Lung (tissue), 12 donors: ENCODE results near the gene PCDHGB7. TPM values are rescaled to one million over a fixed set of nuclear protein-coding genes. Genes with fewer than 3 reads are reported as not detected.
"Not testable (repeated sequence)": the region's sequence is repeated elsewhere in the genome, so short reads cannot be mapped to it uniquely, and the experiment has no call there.

ENCODE experiments used
- ATAC-seq: fragments of 200-7000 bp; cut with Tn5 transposase; one replicate; pipeline ENCODE4 v1.9.1; 2020; ENCODE audit warnings: moderate number of reproducible peaks; ENCODE audit not compliant: insufficient read depth, low FRiP score
- DNase-seq, 3 donors: peaks; one replicate each; pipeline ENCODE4 v3.0.0-alpha.2; 2013 to 2017
- H3K27ac ChIP-seq, 2 donors: one replicate each; pipeline ENCODE4 v1.5.1; 2013; ENCODE audit warnings: mild to moderate bottlenecking in 2 of 2, moderate library complexity in 2 of 2, control low read depth in 1 of 2, inconsistent platforms in 1 of 2, low read depth in 1 of 2, low read length in 1 of 2
- H3K27me3 ChIP-seq, 3 donors: one replicate each; pipeline ENCODE4 v1.5.1; 2013; ENCODE audit warnings: low read length in 2 of 3; ENCODE audit not compliant: control insufficient read depth in 3 of 3, insufficient read depth in 3 of 3
- H3K36me3 ChIP-seq, 4 donors: one replicate each; pipeline ENCODE4 v1.5.1; 2013; ENCODE audit warnings: low read length in 4 of 4, mild to moderate bottlenecking in 1 of 4, moderate library complexity in 1 of 4; ENCODE audit not compliant: control insufficient read depth in 4 of 4, insufficient read depth in 4 of 4
- H3K4me1 ChIP-seq, 5 donors: one replicate each; pipeline ENCODE4 v1.5.1; 2013; ENCODE audit warnings: low read length in 5 of 5, mild to moderate bottlenecking in 2 of 5, moderate library complexity in 1 of 5; ENCODE audit not compliant: control insufficient read depth in 5 of 5, insufficient read depth in 5 of 5
- H3K4me3 ChIP-seq: one replicate; pipeline ENCODE4 v1.5.1; 2013; ENCODE audit warnings: mild to moderate bottlenecking, control low read depth, moderate library complexity
- H3K9ac ChIP-seq, 2 donors: one replicate each; pipeline ENCODE4 v1.5.1; 2013; ENCODE audit warnings: low read length in 2 of 2, control low read depth in 1 of 2; ENCODE audit not compliant: insufficient read depth in 1 of 2
- H3K9me3 ChIP-seq, 4 donors: one replicate each; pipeline ENCODE4 v1.5.1; 2013; ENCODE audit warnings: low read length in 3 of 4, mild to moderate bottlenecking in 1 of 4, moderate library complexity in 1 of 4; ENCODE audit not compliant: control insufficient read depth in 4 of 4, insufficient read depth in 3 of 4
- WGBS, 2 donors: extraction: QIAGEN DNeasy Blood & Tissue Kit; methylation state at CpG; one replicate each; pipeline ENCODE4 v1.1.7; 2013; 5-methylcytosine and 5-hydroxymethylcytosine counted together
- polyA plus RNA-seq, 2 donors: library from polyadenylated mRNA; stranded (reverse); fragments of 200-250 nt; gene quantifications; one replicate each; pipeline ENCODE4 v1.2.1, GENCODE V29; 2013
- total RNA-seq, 2 donors: library from RNA; depleted of rRNA in 1 of 2; stranded (reverse); fragments of >200 nt in 1 of 2; gene quantifications; one replicate each; pipeline ENCODE4 v1.2.1, GENCODE V29; 2014 to 2021
- TF ChIP-seq, protein P1 (sequence below): IDR thresholded peaks from 2 replicates; pipeline ENCODE4 v1.5.1; 2012; ENCODE audit warnings: mild to moderate bottlenecking; ENCODE audit errors: control extremely low read depth, extremely low read depth
- donor health status: control.
- donor health status: control.
- donor health status: Bipolar disorder and iron deficiency.
- donor health status: healthy.
- donor health status: DM: yes; HTN: yes; CAD: no.

PCDHGB7 gene
- total and polyA plus RNA-seq, 4 donors = 1.6 to 18.1 (median 10.6) TPM

DNA sequence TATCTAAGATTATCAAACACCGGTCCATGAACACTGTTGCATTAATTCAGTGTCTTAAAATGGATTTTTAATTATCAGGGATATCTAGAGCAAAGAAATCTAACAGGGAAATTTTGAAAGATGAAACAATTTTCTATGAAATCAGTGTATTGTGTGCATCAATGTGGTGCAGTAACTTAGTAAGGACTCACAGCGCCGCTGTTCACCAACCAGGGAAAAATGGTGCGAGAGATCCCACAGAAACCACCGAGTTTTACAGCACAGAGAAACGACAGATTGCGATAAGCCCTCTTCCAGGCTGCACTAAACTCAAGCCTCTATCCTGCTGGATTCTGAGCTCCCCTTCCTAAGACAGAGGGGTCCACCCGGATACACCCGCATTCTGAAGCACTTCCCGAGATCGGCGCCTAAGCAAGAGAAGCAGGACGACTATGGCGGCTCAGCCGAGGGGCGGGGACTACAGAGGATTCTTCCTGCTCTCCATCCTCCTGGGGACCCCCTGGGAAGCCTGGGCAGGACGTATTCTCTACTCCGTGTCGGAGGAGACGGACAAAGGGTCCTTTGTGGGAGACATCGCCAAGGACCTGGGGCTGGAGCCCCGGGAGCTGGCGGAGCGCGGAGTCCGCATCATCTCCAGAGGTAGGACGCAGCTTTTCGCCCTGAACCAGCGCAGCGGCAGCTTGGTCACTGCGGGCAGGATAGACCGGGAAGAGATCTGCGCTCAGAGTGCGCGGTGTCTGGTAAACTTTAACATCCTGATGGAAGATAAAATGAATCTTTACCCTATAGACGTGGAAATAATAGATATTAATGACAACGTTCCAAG, 34.8 kb upstream of the PCDHGB7 start, which contains the start of gene PCDHGA7:
Gene PCDHGA7 (plus strand): TSS at position 274 of the 826 bp plus-strand sequence. CDS start 158 bp downstream, at position 432.
- Histone ChIP-seq H3K4me1 (no peaks in the 10 kb centered on the region), H3K27ac (no peak within 1 kb of the TSS), H3K27me3 (peaks cover 0 to 5% (median 0%) of the 10 kb centered on the region in 3 donors), H3K9ac (no peak within 1 kb of the TSS), H3K9me3 (peaks cover 8 to 40% (median 23%) of the 10 kb centered on the region in 4 donors), H3K36me3 (no peaks in the 10 kb centered on the region), H3K4me3 (no peak within 1 kb of the TSS)
- 14 to 15% methylated on average over 37 of the region's 37 CpGs for WGBS, 2 donors
- TF ChIP-seq, protein P1, sequence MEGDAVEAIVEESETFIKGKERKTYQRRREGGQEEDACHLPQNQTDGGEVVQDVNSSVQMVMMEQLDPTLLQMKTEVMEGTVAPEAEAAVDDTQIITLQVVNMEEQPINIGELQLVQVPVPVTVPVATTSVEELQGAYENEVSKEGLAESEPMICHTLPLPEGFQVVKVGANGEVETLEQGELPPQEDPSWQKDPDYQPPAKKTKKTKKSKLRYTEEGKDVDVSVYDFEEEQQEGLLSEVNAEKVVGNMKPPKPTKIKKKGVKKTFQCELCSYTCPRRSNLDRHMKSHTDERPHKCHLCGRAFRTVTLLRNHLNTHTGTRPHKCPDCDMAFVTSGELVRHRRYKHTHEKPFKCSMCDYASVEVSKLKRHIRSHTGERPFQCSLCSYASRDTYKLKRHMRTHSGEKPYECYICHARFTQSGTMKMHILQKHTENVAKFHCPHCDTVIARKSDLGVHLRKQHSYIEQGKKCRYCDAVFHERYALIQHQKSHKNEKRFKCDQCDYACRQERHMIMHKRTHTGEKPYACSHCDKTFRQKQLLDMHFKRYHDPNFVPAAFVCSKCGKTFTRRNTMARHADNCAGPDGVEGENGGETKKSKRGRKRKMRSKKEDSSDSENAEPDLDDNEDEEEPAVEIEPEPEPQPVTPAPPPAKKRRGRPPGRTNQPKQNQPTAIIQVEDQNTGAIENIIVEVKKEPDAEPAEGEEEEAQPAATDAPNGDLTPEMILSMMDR = no peak
- ATAC-seq = no peak
- peak in 1 of 3 donors; percentile 6 for DNase-seq

DNA sequence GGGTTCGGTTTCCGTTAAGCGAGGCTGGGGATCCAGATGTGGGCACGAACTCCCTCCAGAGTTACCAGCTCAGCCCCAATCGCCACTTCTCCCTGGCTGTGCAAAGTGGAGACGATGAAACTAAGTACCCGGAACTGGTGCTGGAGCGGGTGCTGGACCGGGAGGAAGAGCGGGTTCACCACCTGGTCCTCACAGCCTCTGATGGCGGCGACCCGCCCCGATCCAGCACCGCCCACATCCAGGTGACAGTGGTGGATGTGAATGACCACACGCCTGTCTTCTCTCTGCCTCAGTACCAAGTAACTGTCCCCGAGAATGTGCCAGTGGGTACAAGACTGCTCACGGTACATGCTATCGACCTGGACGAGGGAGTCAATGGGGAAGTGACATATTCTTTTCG, 34.1 kb upstream of the PCDHGB7 start:
- WGBS, 2 donors = 30 to 37% methylated on average over 21 of the region's 21 CpGs
- no peak for DNase-seq
- H3K9me3 ChIP-seq = peaks cover 8 to 39% (median 23%) of the 10 kb centered on the region in 4 donors

DNA sequence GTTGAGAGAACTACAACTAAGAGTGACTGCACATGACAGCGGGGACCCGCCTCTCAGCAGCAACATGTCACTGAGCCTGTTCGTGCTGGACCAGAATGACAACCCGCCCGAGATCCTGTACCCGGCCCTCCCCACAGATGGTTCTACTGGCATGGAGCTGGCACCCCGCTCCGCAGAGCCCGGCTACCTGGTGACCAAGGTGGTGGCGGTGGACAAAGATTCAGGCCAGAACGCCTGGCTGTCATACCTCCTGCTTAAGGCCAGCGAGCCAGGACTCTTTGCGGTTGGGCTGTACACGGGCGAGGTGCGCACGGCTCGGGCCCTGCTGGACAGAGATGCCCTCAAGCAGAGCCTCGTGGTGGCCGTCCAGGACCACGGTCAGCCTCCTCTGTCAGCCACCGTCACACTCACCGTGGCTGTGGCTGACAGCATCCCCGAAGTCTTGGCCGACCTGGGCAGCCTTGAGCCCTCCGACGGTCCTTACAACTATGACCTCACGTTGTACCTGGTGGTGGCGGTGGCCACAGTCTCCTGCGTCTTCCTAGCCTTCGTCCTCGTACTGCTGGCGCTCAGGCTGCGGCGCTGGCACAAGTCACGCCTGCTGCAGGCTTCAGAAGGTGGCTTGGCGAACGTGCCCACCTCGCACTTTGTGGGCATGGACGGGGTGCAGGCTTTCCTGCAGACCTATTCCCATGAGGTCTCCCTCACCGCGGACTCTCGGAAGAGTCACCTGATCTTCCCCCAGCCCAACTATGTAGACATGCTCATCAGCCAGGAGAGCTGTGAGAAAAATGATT, 32.8 kb upstream of the PCDHGB7 start:
- TF ChIP-seq, protein P1 = no peak
- Histone ChIP-seq H3K9ac (no peak overlapping the region), H3K27me3 (peaks cover 0 to 5% (median 0%) of the 10 kb centered on the region in 3 donors), H3K4me3 (no peak overlapping the region), H3K36me3 (peaks cover 0 to 4% (median 0%) of the 10 kb centered on the region in 4 donors), H3K9me3 (peaks cover 6 to 44% (median 31%) of the 10 kb centered on the region in 4 donors), H3K27ac (no peak overlapping the region), H3K4me1 (no peaks in the 10 kb centered on the region)
- ATAC-seq = no peak
- DNase-seq = no peak
- 46 to 57% methylated on average over 42 to 43 of the region's 43 CpGs for WGBS, 2 donors

More for the DNA sequence above, 34.1 kb upstream of the PCDHGB7 start:
- TF ChIP-seq, protein P1 = no peak
- Histone ChIP-seq H3K27me3 (peaks cover 0 to 5% (median 0%) of the 10 kb centered on the region in 3 donors), H3K27ac (no peak overlapping the region), H3K4me1 (no peaks in the 10 kb centered on the region), H3K4me3 (no peak overlapping the region), H3K9ac (no peak overlapping the region), H3K36me3 (peaks cover 0 to 3% (median 0%) of the 10 kb centered on the region in 4 donors)
- ATAC-seq = no peak

DNA sequence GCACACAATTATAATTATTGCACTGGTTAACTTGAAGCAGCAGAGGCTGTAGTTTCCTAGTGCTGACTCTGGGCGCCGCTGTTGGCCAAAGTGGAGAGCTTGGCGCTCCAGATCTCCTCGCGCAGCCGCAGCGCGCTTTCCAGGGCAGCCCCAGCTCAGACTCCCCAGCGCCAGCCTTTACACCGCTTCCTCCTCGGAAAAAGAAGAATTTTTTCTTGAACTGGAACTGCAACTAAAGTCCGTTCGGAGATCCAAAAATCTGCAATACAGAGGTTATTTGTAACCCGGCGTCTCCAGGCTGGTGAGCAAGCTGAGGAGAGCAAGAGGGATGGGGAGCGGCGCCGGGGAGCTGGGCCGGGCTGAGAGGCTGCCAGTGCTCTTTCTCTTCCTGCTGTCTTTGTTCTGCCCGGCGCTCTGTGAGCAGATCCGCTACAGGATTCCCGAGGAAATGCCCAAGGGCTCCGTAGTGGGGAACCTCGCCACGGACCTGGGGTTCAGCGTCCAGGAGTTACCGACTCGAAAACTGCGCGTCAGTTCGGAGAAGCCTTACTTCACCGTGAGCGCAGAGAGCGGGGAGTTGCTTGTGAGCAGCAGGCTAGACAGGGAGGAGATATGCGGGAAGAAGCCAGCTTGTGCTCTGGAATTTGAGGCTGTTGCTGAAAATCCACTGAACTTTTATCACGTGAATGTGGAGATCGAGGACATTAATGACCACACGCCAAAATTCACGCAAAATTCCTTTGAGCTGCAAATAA, 29.7 kb upstream of the PCDHGB7 start, which contains the start of gene PCDHGB4:
Gene PCDHGB4 (plus strand): TSS at position 142 of the 755 bp plus-strand sequence. CDS start 187 bp downstream, at position 329.
- not testable (repeated sequence) for H3K4me1 ChIP-seq, H3K27ac ChIP-seq, H3K27me3 ChIP-seq, H3K36me3 ChIP-seq, H3K9ac ChIP-seq, H3K4me3 ChIP-seq
- peaks cover 3 to 48% (median 26%) of the 10 kb centered on the region in 4 donors for H3K9me3 ChIP-seq
- 13 to 14% methylated on average over 17 to 22 of the region's 40 CpGs for WGBS, 2 donors
- DNase-seq = peak in 2 of 3 donors; percentile 17 to 19
- ATAC-seq = peak; percentile 62
